ENCODE data around the gene SINHCAF.
A peak's percentile ranks its signal among the peaks of the same experiment; 100 is the strongest.

GRCh38 chr12:31238764-31239387, 87.1 kb downstream of the SINHCAF start:
- TF ChIP-seq CTCF (IDR thresholded peaks at IDR 0.05) (peak; percentile 51 to 79 (median 62)), POLR2A (IDR thresholded peaks at IDR 0.05) (no peak)
